Panc1 (cell line): ENCODE data around the gene OR4X1.

Source experiments
- CTCF ChIP-seq: fragments of 450-650 bp; IDR thresholded peaks from 2 replicates; pipeline ENCODE4 v1.5.1; 2017; ENCODE audit warnings: mild to moderate bottlenecking
- REST ChIP-seq, 2 experiments: IDR thresholded peaks; 2 replicates each; pipeline ENCODE4 v1.6.1; 2011 to 2012; ENCODE audit warnings: low read depth in 2 of 2, control low read depth in 1 of 2, low read length in 1 of 2, mild to moderate bottlenecking in 1 of 2, moderate library complexity in 1 of 2; ENCODE audit not compliant: insufficient read depth in 1 of 2

GRCh38 chr11:48216510-48216909 is 47.2 kb upstream of the OR4X1 start, which contains the start of gene OR4B1:
- no peak for TF ChIP-seq CTCF
- TF ChIP-seq REST (IDR thresholded peaks at IDR 0.05; ENCODE audit: insufficient read depth in 1 of 2, low read depth in 2 of 2, low read length in 1 of 2) = no peak
